ENCODE data around the gene LHX5.
"Not testable (repeated sequence)": the region's sequence is repeated elsewhere in the genome, so short reads cannot be mapped to it uniquely, and the experiment has no call there.

Gene LHX5

GRCh38 chr12:113505941-113506340, 34.3 kb upstream of the LHX5 start:
- no peak for DNase-seq (ENCODE audit: low read depth in 2 of 2)
- no peak for TF ChIP-seq CTCF (IDR thresholded peaks at IDR 0.05; ENCODE audit: low read depth, low read length)
- no peak overlapping the region for H3K4me3 ChIP-seq (replicated peaks in 1 of 2; ENCODE audit: low read depth in 2 of 2, low read length in 2 of 2)

DNA sequence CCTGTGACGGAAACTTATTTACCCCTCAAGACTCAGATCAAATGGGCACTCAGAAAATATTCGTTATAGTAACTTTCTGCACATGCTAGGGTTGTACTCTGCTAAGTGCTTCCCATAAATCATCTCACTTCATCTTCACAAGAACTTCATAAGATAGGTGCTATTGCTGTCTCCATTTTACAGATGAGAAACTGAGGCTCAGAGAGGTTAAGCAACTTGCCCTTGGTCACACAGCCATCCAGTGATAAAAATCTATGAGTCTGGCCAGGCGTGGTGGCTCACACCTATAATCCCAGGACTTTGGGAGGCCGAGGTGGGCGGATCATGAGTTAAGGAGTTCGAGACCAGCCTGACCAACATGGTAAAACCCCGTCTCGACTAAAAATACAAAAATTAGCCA, 33.2 kb upstream of the LHX5 start:
- no peak overlapping the region for H3K4me3 ChIP-seq (replicated peaks in 1 of 2; ENCODE audit: low read depth in 2 of 2, low read length in 2 of 2)
- TF ChIP-seq CTCF (IDR thresholded peaks at IDR 0.05; ENCODE audit: low read depth, low read length), result no peak
- no peak for DNase-seq (ENCODE audit: low read depth in 2 of 2)

- no peak for DNase-seq (ENCODE audit: low read depth in 2 of 2)
- no peak overlapping the region for H3K4me3 ChIP-seq (replicated peaks in 1 of 2; ENCODE audit: low read depth in 2 of 2, low read length in 2 of 2)
- TF ChIP-seq CTCF (IDR thresholded peaks at IDR 0.05; ENCODE audit: low read depth, low read length), result no peak
These were observed 29.2 kb upstream of the LHX5 start for GRCh38 chr12:113500782-113501311.

GRCh38 chr12:113500306-113500675, 28.6 kb upstream of the LHX5 start:
- H3K4me3 ChIP-seq (replicated peaks in 1 of 2; ENCODE audit: low read depth in 2 of 2, low read length in 2 of 2), result no peak overlapping the region
- DNase-seq (ENCODE audit: low read depth in 2 of 2), result no peak
- TF ChIP-seq CTCF (IDR thresholded peaks at IDR 0.05; ENCODE audit: low read depth, low read length), result no peak

DNA sequence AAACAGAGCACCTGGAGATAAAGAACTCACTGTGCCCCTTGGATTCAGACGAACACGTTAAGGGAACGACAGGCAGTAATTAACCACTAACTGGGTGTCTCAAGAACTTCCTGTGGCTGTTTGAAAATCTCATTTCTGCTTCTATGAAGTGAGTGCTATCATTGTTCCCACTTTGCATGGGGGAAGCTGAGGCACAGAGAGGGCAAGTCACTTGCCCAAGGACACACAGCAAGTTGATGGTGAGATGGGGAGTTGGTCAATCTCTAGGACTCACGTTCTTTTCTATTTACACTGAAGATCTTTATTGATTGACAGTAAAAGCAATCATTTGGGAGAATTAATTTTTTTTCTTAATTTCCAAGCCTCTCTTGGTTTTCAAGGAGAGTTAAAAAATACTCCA, 26.8 kb upstream of the LHX5 start:
- no peak for DNase-seq (ENCODE audit: low read depth in 2 of 2)
- H3K4me3 ChIP-seq (replicated peaks in 1 of 2; ENCODE audit: low read depth in 2 of 2, low read length in 2 of 2), result no peak overlapping the region
- TF ChIP-seq CTCF (IDR thresholded peaks at IDR 0.05; ENCODE audit: low read depth, low read length), result no peak

DNA sequence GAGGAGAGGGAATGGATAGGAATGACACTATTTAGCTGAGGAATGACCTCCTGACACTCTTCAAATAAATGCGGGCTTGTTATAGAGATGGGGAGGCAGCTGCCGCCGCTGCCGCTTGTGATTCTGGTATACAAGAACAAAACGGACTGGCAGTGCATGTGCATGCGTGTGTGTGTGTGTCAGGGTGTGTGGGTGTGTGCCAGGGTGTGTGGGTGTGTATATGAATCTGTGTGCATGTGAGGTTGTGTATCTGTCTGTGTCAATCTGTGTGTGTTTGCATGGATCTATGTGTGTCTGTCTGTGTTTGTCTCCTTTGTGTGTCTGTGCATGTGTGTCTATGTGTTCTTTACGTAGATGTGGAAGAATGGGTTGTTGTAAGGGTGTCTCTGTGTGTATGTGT, 26.0 kb upstream of the LHX5 start:
- DNase-seq (ENCODE audit: low read depth in 2 of 2), result no peak
- no peak for TF ChIP-seq CTCF (IDR thresholded peaks at IDR 0.05; ENCODE audit: low read depth, low read length)
- no peak overlapping the region for H3K4me3 ChIP-seq (replicated peaks in 1 of 2; ENCODE audit: low read depth in 2 of 2, low read length in 2 of 2)

DNA sequence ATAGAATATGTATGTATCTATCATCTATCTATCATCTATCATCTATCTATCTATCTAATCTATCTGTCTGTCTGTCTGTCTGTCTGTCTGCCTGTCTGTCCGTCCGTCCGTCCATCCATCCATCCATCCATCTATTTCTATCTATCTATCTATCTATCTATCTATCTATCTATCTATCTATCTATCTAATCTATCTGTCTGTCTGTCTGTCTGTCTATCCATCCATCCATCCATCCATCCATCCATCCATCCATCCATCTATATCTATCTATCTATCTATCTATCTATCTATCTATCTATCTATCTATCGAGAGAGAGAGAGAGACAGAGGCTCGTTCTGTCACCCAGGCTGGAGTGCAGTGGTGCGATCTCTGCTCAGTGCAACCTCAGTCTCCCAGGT, 24.3 kb upstream of the LHX5 start:
- not testable (repeated sequence) for H3K4me3 ChIP-seq (replicated peaks in 1 of 2; ENCODE audit: low read depth in 2 of 2, low read length in 2 of 2); DNase-seq (ENCODE audit: low read depth in 2 of 2)

Measured in cardiac fibroblast (primary cell).